Measurements from ENCODE around the gene LCN10. TPM values are rescaled to one million over a fixed set of nuclear protein-coding genes. Genes with fewer than 3 reads are reported as not detected.
"Not testable (repeated sequence)": the region's sequence is repeated elsewhere in the genome, so short reads cannot be mapped to it uniquely, and the experiment has no call there.

LCN10 gene
- polyA plus RNA-seq, 10 donors: 2.4 to 17.8 (median 8.8) TPM

GRCh38 chr9:136773386-136774044 is 30.8 kb upstream of the LCN10 start:
- no peak for DNase-seq

GRCh38 chr9:136771907-136772415 is 29.2 kb upstream of the LCN10 start:
- no peak for DNase-seq

DNA sequence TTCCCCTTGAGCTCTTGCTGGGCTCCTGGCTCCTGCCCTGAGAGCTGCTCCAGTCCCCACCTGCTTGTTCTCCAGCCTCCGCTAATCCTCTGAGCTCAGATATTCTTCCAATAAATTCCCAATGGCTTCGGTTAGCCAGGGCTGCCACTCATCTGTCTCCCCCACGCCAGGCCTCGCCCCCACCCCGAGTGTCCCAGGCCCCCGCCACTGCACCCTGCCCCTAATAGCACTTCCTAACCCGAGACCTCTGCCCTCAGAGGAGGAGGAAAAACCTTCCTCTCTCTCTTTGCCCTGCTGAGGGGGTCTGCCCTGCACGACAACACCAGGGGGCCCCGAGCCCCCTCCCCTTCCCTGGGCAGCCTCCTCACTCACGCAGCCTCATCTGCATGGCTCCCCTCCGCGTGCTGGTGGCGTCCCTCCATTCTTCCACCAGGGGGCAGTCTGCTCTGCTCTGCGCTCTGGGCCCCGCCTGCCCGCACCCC is 27.0 kb upstream of the LCN10 start:
- DNase-seq: no peak

GRCh38 chr9:136766410-136767120 is 23.8 kb upstream of the LCN10 start:
- DNase-seq: peak; percentile 46 to 55 (median 52)

DNA sequence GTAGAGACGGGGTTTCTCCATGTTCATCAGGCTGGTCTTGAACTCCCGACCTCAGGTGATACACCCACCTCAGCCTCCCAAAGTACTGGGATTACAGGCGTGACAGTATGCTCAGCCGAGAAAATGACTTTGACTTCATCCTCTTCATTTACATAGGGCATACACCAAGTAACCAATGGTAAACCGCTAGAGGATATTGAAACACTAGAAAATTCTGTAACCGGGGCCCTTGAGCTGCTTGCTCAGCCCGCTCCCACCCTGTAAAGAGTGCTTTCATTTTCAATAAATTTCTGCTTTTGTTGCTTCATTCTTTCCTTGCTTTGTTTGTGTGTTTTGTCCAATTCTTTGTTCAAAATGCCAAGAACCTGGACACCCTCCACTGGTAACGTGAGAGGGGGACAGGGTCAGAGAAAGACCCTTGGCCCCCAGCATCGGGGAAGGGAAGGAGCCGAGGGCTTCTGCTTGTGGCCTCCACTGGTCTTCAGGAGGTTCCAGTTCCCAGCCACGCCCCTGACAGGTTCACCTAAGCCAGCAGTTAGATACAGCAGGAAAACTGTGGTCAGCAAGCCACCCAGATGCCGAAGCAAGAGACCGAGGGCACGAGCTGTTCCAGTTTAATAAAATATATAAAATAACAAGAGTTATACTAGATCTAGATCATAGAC is 23.1 kb upstream of the LCN10 start:
- DNase-seq: not testable (repeated sequence)

GRCh38 chr9:136765041-136765440 is 22.3 kb upstream of the LCN10 start:
- no peak for DNase-seq

GRCh38 chr9:136764301-136764891 is 21.7 kb upstream of the LCN10 start, which contains the start of gene LCN15:
LCN15 (minus strand) TSS chr9:136764518; CDS start chr9:136764488, 30 bp downstream.
- DNase-seq: no peak

GRCh38 chr9:136763649-136764035 is 20.9 kb upstream of the LCN10 start:
- DNase-seq: no peak

DNA sequence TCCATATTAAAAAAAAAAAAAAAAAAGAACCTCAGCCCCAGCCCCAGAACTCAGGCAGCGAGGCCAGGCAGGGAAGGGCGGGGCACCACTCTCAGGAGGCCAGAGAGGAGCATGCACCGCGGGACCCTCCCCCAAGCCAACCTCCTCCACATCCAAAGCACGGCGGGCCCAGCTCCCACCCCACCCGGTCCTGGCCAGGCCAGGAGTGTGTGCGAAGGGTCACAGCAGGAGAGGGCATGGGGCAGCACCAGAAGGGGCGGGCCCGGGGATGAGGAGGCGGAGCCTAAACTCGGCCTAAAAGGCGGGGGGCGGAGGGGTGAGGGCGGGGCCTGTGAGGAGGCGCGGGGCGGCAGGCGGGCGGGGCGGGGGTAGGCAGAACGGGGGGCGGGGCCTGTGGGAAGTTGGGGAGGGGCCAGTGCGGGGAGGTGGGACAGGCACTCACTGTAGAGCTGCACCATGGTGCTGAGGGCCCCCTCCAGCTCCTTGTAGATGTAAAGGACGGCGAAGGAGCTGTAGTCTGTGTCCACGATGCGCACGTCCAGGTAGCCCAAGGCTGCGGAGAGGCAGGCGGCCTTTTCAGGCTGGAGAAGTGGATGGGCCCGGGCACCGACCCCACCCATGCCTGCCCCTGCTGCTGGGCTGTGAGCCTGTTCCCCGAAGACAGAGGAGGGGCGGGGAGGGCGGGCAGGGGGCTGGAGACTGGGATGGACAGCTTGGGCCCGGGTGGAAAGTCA is 20.3 kb upstream of the LCN10 start:
- peak in 1 of 3 donors; percentile 44 for DNase-seq

GRCh38 chr9:136762221-136762691 is 19.5 kb upstream of the LCN10 start:
- no peak for DNase-seq

- DNase-seq: no peak
These were observed 18.8 kb upstream of the LCN10 start for GRCh38 chr9:136761545-136761981.

DNA sequence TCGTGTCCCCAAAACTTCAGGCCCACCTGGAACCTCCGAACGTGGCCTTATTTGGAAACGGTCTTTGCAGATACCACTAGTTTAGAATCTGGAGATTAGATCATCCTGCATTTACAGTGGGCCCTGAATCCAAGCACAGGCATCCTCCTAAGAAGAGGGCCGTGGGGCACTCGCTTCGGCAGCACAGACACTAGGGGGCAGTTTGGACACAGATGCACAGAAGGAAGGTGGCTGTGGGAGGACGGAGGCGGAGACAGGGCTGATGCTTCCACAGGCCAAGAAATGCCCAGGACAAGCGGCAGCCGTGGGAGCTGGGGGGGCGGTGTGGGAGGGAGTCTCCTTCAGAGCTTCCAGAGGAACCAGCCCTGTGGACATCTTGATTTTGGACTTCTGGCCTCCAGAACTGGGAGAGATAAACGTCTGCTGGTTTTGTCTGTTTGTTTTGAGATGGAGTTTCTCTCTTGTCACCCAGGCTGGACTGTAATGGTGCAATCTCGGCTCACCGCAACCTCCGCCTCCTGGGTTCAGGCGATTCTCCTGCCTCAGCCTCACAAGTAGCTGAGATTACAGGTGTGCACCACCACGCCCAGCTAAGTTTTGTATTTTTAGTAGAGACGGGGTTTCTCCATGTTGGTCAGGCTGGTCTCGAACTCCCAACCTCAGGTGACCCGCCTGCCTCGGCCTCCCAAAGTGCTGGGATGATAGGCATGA is 18.2 kb upstream of the LCN10 start:
- DNase-seq: peak in 2 of 3 donors; percentile 30 to 54

DNA sequence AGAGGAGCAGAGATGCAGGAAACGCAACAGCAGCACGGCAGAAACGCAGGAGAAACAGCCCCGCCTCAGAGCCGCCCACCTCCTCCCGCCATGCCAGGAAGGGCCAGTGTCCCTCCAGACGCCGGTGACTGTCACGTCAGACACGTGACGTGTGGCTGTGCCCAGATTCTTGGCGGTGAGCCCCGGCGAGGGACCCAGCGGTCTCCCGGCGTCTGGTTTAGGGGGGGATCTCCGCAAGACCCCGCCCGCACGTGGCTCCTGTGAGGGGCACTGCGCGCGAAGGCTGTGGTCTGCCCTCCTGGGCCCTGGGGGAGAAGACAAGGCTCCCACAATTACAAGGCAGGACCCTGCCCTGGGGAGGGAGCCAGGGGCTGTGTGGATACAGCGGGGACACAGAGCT is 17.7 kb upstream of the LCN10 start:
- no peak for DNase-seq

DNA sequence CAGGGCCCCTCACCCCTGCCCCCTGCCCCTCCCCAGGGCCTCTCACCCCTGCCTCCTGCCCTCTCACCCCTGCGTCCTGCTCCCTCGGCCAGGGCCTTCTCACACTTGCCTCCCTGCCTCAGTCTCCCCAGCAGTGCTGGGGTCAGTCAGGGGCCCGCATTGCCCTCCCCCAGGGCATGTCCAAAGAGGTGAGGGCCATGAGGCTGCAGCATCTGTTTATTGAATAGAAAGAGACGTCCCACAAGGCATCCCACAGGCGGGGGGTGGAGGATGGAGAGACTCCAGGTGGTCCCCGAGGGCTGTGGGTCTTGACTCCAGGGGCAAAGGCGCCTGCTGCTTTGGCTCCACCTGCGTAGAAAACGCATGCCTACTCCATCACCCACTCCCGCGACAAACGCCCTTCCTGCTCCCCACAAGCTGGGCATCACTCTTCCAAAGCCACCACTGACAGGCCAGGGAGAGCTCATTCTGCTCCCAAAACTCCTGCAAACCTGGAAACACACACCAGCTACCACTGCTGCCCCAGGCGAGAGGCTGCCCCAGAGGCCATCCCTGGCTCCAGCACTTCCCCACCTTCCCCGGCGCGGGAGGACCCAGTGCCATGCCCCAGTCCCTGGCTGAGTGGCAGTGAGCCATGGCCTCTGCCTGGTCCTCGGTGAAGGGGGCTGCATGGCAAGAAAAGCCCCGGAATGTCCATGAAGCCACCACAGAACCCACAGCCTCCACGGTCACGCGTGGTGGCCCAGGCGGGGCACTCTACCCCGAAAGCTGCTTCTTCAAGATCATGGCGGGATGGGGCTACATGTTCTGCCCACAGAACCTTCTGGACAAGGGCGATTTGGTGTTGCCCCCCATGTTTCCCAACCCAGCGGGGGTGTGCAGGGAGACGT is 16.9 kb upstream of the LCN10 start:
- no peak for DNase-seq

- DNase-seq: no peak
These were observed 16.3 kb upstream of the LCN10 start for GRCh38 chr9:136759001-136759400.

- no peak for DNase-seq
These were observed 15.0 kb upstream of the LCN10 start for GRCh38 chr9:136757751-136758140.

GRCh38 chr9:136757328-136757727 is 14.6 kb upstream of the LCN10 start:
- no peak for DNase-seq

GRCh38 chr9:136756836-136757235 is 14.1 kb upstream of the LCN10 start:
- no peak for DNase-seq

DNA sequence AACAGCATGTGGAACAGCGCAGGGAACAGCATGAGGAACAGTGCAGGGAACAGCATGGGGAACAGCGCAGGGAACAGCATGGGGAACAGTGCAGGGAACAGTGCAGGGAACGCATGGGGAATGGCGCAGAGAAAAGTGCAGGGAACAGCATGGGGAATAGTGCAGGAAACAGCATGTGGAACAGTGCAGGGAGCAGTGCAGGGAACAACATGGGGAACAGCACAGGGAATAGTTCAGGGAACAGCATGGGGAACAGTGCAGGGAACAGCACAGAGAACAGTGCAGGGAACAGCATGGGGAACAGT is 13.3 kb upstream of the LCN10 start:
- no peak for DNase-seq
